HepG2 (cell line): Measurements from ENCODE around the gene HES1. TPM values are rescaled to one million over a fixed set of nuclear protein-coding genes. Genes with fewer than 3 reads are reported as not detected.

Experiments used
- ARNT ChIP-seq: fragments of 450-650 bp; IDR thresholded peaks from 2 replicates; pipeline ENCODE4 v1.6.1; 2017
- BRD4 ChIP-seq: sonication (generic); formaldehyde crosslinking; IDR thresholded peaks from 2 replicates; pipeline ENCODE4 v1.4.0; 2020; ENCODE audit warnings: missing genetic modification reagents
- JUND ChIP-seq: sonication (generic); formaldehyde crosslinking; IDR thresholded peaks from 2 replicates; pipeline ENCODE4 v1.8.0; 2022; ENCODE audit warnings: mild to moderate bottlenecking, missing genetic modification reagents
- MATR3 ChIP-seq: sonication (generic); formaldehyde crosslinking; IDR thresholded peaks from 2 replicates; pipeline ENCODE4 v1.4.0; 2020; ENCODE audit warnings: missing genetic modification reagents
- MBNL3 ChIP-seq: fragments of 250-450 bp; sonication (Bioruptor Pico); conservative IDR thresholded peaks from 2 replicates; pipeline ENCODE4 v1.8.0; 2022; ENCODE audit warnings: mild to moderate bottlenecking, inconsistent platforms
- MIXL1 ChIP-seq: IDR thresholded peaks from 2 replicates; pipeline ENCODE4 v1.6.1; 2016
- RAD21 ChIP-seq: fragments of 450-650 bp; formaldehyde crosslinking; IDR thresholded peaks from 2 replicates; pipeline ENCODE4 v1.5.0; 2020; ENCODE audit warnings: mild to moderate bottlenecking
- RBAK ChIP-seq: sonication (generic); formaldehyde crosslinking; IDR thresholded peaks from 2 replicates; pipeline ENCODE4 v1.5.1; 2020; ENCODE audit warnings: mild to moderate bottlenecking, missing genetic modification reagents
- RFX1 ChIP-seq: fragments of 450-650 bp; IDR thresholded peaks from 2 replicates; pipeline ENCODE4 v1.6.1; 2017
- RFXANK ChIP-seq: IDR thresholded peaks from 2 replicates; pipeline ENCODE4 v1.6.1; 2016
- ZFP37 ChIP-seq: sonication (generic); formaldehyde crosslinking; IDR thresholded peaks from 2 replicates; pipeline ENCODE4 v1.4.0; 2020; ENCODE audit warnings: missing genetic modification reagents, borderline replicate concordance
- ZFX ChIP-seq: sonication (generic); formaldehyde crosslinking; IDR thresholded peaks from 2 replicates; pipeline ENCODE4 v1.4.0; 2020; ENCODE audit warnings: mild to moderate bottlenecking, low read depth, missing genetic modification reagents, moderate library complexity
- ZNF251 ChIP-seq: sonication (generic); formaldehyde crosslinking; IDR thresholded peaks from 2 replicates; pipeline ENCODE4 v1.9.0; 2021; ENCODE audit warnings: mild to moderate bottlenecking, missing genetic modification reagents
- ZNF264 ChIP-seq: sonication (generic); formaldehyde crosslinking; IDR thresholded peaks from 2 replicates; pipeline ENCODE4 v1.4.0; 2020; ENCODE audit warnings: missing genetic modification reagents
- ZNF720 ChIP-seq: sonication (generic); formaldehyde crosslinking; IDR thresholded peaks from 2 replicates; pipeline ENCODE4 v1.4.0; 2020; ENCODE audit warnings: missing genetic modification reagents
- polyA plus RNA-seq, 8 experiments: library from polyadenylated mRNA; depleted of rRNA in 3 of 8; stranded (reverse) in 7 of 8; unstranded in 1 of 8; fragments of >200 nt; fragmentation: Illumina TruSeq in 4 of 8; extraction: Trizol in 4 of 8; gene quantifications; 2 replicates each; pipeline versions ENCODE4 v1.2.1 to v1.2.3, GENCODE V29; 2011 to 2016; ENCODE audit warnings: low read depth in 4 of 8, missing spikeins in 1 of 8, mixed read lengths in 1 of 8; ENCODE audit not compliant: insufficient read depth in 1 of 8
- total RNA-seq, 5 experiments: library from RNA; depleted of rRNA; stranded (reverse); fragments of >200 nt; fragmentation: Illumina TruSeq; extraction: Trizol; gene quantifications; 2 replicates each; pipeline ENCODE4 v1.2.3, GENCODE V29; 2016; ENCODE audit warnings: low read depth in 1 of 5
- TF ChIP-seq, protein P1 (sequence below): sonication (generic); formaldehyde crosslinking; IDR thresholded peaks from 2 replicates; pipeline ENCODE4 v1.5.0; 2020; ENCODE audit warnings: mild to moderate bottlenecking, missing genetic modification reagents, moderate library complexity
- TF ChIP-seq, protein P2 (sequence below): sonication (generic); formaldehyde crosslinking; IDR thresholded peaks from 2 replicates; pipeline ENCODE4 v1.4.0; 2020; ENCODE audit warnings: missing genetic modification reagents
- TF ChIP-seq, protein P3 (sequence below): sonication (generic); formaldehyde crosslinking; IDR thresholded peaks from 2 replicates; pipeline ENCODE4 v1.4.0; 2020; ENCODE audit warnings: missing genetic modification reagents
- TF ChIP-seq, protein P4 (sequence below): sonication (generic); formaldehyde crosslinking; IDR thresholded peaks from 2 replicates; pipeline ENCODE4 v1.4.0; 2020; ENCODE audit warnings: mild to moderate bottlenecking, missing genetic modification reagents
- TF ChIP-seq, protein P5 (sequence below): sonication (generic); formaldehyde crosslinking; IDR thresholded peaks from 2 replicates; pipeline ENCODE4 v1.4.0; 2020; ENCODE audit warnings: missing genetic modification reagents
- TF ChIP-seq, protein P6 (sequence below): sonication (generic); formaldehyde crosslinking; IDR thresholded peaks from 2 replicates; pipeline ENCODE4 v1.8.1; 2023; ENCODE audit warnings: missing genetic modification reagents, mild to moderate bottlenecking, borderline replicate concordance

HES1 gene
- total and polyA plus RNA-seq, 2 of the 13 experiments (the other 11 are each of a cell fraction or from before 2014, with no cell fraction given): 15.4 to 19.8 TPM

DNA sequence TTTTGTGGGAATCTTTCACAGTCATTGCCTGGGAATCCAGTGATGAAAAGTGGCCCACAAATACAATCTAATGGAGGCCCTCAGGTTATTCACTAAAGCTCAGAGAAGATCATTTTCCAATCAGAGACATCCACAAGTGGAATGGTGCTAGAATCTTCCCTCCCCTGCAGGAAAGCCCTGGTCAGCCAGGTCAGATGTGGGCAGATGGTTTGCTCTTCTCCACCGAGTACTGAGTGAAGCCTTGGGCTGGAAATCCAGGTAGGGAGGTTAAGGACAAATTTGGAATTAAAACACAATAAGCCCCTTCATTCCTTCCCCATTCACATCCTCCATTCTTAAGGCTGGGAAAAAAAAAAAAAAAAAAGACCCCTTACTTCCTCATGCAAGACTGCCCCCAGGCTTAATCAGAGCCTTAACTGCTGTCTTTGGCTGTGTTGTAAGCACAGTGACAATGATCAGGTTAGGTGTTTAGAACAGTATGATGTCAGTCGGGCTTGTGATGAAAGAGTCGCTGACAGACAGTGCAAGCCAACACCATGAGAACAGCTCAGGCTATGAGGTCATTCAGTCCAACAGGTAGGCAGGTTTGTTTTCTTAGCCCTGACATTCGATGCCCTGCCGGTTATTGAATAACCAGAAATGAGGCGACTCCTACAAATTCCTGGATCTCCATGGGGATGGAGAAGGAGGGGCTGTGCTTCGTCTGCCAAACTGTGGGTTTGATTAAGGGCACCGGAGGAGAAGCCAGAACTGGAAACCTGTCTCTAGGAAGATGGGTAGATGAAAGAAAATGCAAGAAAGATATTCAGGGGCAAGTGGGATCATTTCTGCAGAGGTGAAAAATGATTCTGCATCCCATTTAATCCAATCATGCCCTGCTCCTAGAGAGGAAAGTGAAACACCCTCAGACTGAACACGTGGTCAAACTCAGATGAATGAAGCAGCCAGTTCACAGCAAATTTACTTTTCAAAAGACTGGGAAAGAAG lies 23.5 kb upstream of the HES1 start (continued):
- TF ChIP-seq RFX1 (peak; percentile 52; the same call in 1 of the 2 replicates), ZFX (CRISPR knock-in tag) (0 out of 2 replicates have a peak, but pooled peaks have one; percentile 24), RBAK (CRISPR knock-in tag) (no peak), ZNF264 (CRISPR knock-in tag) (no peak), MIXL1 (CRISPR knock-in tag) (peak; percentile 49; the same call in 1 of the 2 replicates), BRD4 (CRISPR knock-in tag) (no peak), JUND (CRISPR knock-in tag) (peak; percentile 77), RAD21 (CRISPR knock-in tag) (no peak), ZFP37 (CRISPR knock-in tag) (no peak; the same call in 1 of the 2 replicates), MATR3 (CRISPR knock-in tag) (no peak), ZNF720 (CRISPR knock-in tag) (no peak), ARNT (no peak), MBNL3 (no peak), ZNF251 (CRISPR knock-in tag) (no peak), RFXANK (CRISPR knock-in tag) (no peak)
- TF ChIP-seq, protein P1, sequence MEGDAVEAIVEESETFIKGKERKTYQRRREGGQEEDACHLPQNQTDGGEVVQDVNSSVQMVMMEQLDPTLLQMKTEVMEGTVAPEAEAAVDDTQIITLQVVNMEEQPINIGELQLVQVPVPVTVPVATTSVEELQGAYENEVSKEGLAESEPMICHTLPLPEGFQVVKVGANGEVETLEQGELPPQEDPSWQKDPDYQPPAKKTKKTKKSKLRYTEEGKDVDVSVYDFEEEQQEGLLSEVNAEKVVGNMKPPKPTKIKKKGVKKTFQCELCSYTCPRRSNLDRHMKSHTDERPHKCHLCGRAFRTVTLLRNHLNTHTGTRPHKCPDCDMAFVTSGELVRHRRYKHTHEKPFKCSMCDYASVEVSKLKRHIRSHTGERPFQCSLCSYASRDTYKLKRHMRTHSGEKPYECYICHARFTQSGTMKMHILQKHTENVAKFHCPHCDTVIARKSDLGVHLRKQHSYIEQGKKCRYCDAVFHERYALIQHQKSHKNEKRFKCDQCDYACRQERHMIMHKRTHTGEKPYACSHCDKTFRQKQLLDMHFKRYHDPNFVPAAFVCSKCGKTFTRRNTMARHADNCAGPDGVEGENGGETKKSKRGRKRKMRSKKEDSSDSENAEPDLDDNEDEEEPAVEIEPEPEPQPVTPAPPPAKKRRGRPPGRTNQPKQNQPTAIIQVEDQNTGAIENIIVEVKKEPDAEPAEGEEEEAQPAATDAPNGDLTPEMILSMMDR (CRISPR knock-in tag): no peak
- TF ChIP-seq, protein P2, sequence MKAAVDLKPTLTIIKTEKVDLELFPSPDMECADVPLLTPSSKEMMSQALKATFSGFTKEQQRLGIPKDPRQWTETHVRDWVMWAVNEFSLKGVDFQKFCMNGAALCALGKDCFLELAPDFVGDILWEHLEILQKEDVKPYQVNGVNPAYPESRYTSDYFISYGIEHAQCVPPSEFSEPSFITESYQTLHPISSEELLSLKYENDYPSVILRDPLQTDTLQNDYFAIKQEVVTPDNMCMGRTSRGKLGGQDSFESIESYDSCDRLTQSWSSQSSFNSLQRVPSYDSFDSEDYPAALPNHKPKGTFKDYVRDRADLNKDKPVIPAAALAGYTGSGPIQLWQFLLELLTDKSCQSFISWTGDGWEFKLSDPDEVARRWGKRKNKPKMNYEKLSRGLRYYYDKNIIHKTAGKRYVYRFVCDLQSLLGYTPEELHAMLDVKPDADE (CRISPR knock-in tag): no peak
- TF ChIP-seq, protein P3, sequence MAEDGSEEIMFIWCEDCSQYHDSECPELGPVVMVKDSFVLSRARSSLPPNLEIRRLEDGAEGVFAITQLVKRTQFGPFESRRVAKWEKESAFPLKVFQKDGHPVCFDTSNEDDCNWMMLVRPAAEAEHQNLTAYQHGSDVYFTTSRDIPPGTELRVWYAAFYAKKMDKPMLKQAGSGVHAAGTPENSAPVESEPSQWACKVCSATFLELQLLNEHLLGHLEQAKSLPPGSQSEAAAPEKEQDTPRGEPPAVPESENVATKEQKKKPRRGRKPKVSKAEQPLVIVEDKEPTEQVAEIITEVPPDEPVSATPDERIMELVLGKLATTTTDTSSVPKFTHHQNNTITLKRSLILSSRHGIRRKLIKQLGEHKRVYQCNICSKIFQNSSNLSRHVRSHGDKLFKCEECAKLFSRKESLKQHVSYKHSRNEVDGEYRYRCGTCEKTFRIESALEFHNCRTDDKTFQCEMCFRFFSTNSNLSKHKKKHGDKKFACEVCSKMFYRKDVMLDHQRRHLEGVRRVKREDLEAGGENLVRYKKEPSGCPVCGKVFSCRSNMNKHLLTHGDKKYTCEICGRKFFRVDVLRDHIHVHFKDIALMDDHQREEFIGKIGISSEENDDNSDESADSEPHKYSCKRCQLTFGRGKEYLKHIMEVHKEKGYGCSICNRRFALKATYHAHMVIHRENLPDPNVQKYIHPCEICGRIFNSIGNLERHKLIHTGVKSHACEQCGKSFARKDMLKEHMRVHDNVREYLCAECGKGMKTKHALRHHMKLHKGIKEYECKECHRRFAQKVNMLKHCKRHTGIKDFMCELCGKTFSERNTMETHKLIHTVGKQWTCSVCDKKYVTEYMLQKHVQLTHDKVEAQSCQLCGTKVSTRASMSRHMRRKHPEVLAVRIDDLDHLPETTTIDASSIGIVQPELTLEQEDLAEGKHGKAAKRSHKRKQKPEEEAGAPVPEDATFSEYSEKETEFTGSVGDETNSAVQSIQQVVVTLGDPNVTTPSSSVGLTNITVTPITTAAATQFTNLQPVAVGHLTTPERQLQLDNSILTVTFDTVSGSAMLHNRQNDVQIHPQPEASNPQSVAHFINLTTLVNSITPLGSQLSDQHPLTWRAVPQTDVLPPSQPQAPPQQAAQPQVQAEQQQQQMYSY (CRISPR knock-in tag): no peak; the same call in 1 of the 2 replicates
- TF ChIP-seq, protein P4, sequence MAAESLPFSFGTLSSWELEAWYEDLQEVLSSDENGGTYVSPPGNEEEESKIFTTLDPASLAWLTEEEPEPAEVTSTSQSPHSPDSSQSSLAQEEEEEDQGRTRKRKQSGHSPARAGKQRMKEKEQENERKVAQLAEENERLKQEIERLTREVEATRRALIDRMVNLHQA (CRISPR knock-in tag): no peak
- TF ChIP-seq, protein P5, sequence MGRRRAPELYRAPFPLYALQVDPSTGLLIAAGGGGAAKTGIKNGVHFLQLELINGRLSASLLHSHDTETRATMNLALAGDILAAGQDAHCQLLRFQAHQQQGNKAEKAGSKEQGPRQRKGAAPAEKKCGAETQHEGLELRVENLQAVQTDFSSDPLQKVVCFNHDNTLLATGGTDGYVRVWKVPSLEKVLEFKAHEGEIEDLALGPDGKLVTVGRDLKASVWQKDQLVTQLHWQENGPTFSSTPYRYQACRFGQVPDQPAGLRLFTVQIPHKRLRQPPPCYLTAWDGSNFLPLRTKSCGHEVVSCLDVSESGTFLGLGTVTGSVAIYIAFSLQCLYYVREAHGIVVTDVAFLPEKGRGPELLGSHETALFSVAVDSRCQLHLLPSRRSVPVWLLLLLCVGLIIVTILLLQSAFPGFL: no peak
- TF ChIP-seq, protein P6, sequence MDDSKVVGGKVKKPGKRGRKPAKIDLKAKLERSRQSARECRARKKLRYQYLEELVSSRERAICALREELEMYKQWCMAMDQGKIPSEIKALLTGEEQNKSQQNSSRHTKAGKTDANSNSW (CRISPR knock-in tag): no peak
